Parathyroid adenoma (tissue), 2 donors: Measurements from ENCODE around the gene REN.
A peak's percentile ranks its signal among the peaks of the same experiment; 100 is the strongest.

Experiments used
- H2AFZ ChIP-seq: fragments of 300-600 bp; sonication (generic); one replicate; pipeline ENCODE4 v1.7.0; 2017; ENCODE audit warnings: antibody characterized with exemption, mild to moderate bottlenecking
- H3K27ac ChIP-seq: fragments of 300-600 bp; sonication (generic); one replicate; pipeline ENCODE4 v1.7.0; 2017
- H3K27me3 ChIP-seq: fragments of 300-600 bp; sonication (generic); one replicate; pipeline ENCODE4 v1.7.0; 2017; ENCODE audit warnings: low read length; ENCODE audit not compliant: control insufficient read depth, insufficient read depth
- H3K36me3 ChIP-seq: fragments of 300-600 bp; sonication (generic); one replicate; pipeline ENCODE4 v1.7.0; 2017; ENCODE audit warnings: low read length; ENCODE audit not compliant: control insufficient read depth, insufficient read depth
- H3K4me1 ChIP-seq: fragments of 300-600 bp; sonication (generic); one replicate; pipeline ENCODE4 v1.7.0; 2017; ENCODE audit warnings: control low read depth
- H3K4me2 ChIP-seq: fragments of 300-600 bp; sonication (generic); one replicate; pipeline ENCODE4 v1.7.0; 2017; ENCODE audit warnings: low read length
- H3K4me3 ChIP-seq: fragments of 300-600 bp; sonication (generic); one replicate; pipeline ENCODE4 v1.7.0; 2017; ENCODE audit warnings: low read depth, low read length
- H3K79me2 ChIP-seq: fragments of 300-600 bp; sonication (generic); one replicate; pipeline ENCODE4 v1.7.0; 2017; ENCODE audit warnings: control low read depth
- H3K9ac ChIP-seq: fragments of 300-600 bp; sonication (generic); one replicate; pipeline ENCODE4 v1.7.0; 2017; ENCODE audit warnings: mild to moderate bottlenecking
- H3K9me3 ChIP-seq: fragments of 300-600 bp; sonication (generic); one replicate; pipeline ENCODE4 v1.7.0; 2017; ENCODE audit warnings: low read length; ENCODE audit not compliant: control insufficient read depth
- TF ChIP-seq, protein P1 (sequence below): fragments of 300-600 bp; sonication (generic); IDR thresholded peaks from one replicate; pipeline ENCODE4 v1.7.0; 2017; ENCODE audit warnings: antibody characterized with exemption, mild to moderate bottlenecking
- donor health status: primary hyperparathyroidism.

The REN gene

DNA sequence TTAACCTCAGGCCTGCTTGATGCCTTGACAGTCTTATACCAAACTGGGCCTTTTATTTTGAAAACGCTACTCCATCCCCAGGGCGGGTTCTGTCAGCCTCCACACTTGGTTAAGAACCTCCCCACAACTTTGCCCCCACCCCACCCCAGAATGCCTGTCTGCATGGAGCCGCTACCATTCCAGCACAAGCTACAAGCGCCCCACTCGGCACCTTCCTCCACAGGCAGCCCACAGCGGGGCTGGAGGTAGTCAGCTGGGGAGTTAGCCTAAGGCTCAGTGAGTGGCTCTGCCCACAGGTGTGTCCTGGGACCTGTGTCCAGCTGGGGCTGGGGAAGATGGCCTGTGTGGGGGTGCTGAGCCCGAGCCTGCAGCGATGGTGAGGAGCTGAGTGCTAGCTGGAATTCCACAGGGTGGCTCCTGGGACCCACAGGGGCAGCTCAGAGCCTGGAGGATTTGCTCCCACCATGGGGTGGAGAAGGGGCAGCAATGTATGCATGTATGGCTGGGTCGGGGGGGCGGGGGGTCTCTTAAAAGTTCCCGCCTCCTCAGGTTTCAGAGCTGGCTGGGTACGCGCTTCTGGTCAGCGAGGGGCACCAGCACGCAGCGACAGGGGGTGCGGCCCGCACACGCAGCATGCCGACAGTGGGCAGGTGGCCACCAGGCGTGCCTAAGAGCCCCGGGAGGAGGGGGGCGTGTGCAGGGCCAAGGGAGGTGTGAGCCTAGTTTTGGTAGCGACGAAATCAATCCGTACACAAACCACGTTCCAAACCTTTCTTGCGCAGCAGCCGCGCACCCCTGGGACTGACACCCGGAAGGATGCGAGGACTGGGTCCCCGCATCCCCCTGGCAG lies 15.2 kb downstream of the REN start:
- H3K4me1 ChIP-seq = peaks cover 11% of the 10 kb centered on the region
- H3K9ac ChIP-seq = no peak overlapping the region
- H3K4me2 ChIP-seq = peak overlapping the region; percentile 76
- no peaks in the 10 kb centered on the region for H3K79me2 ChIP-seq
- TF ChIP-seq, protein P1, sequence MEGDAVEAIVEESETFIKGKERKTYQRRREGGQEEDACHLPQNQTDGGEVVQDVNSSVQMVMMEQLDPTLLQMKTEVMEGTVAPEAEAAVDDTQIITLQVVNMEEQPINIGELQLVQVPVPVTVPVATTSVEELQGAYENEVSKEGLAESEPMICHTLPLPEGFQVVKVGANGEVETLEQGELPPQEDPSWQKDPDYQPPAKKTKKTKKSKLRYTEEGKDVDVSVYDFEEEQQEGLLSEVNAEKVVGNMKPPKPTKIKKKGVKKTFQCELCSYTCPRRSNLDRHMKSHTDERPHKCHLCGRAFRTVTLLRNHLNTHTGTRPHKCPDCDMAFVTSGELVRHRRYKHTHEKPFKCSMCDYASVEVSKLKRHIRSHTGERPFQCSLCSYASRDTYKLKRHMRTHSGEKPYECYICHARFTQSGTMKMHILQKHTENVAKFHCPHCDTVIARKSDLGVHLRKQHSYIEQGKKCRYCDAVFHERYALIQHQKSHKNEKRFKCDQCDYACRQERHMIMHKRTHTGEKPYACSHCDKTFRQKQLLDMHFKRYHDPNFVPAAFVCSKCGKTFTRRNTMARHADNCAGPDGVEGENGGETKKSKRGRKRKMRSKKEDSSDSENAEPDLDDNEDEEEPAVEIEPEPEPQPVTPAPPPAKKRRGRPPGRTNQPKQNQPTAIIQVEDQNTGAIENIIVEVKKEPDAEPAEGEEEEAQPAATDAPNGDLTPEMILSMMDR = no peak
- peak overlapping the region; percentile 86 for H3K4me3 ChIP-seq
- peak overlapping the region; percentile 89 for H2AFZ ChIP-seq
- peak overlapping the region; percentile 75 for H3K27ac ChIP-seq
- no peaks in the 10 kb centered on the region for H3K9me3 ChIP-seq
- no peaks in the 10 kb centered on the region for H3K36me3 ChIP-seq
- no peaks in the 10 kb centered on the region for H3K27me3 ChIP-seq

GRCh38 chr1:204149635-204150565 lies 16.2 kb downstream of the REN start:
- H3K27me3 ChIP-seq = no peaks in the 10 kb centered on the region
- no peaks in the 10 kb centered on the region for H3K9me3 ChIP-seq
- no peaks in the 10 kb centered on the region for H3K79me2 ChIP-seq
- TF ChIP-seq, protein P1 = no peak
- H3K9ac ChIP-seq = no peak overlapping the region
- H2AFZ ChIP-seq = no peak overlapping the region
- no peaks in the 10 kb centered on the region for H3K36me3 ChIP-seq
- H3K27ac ChIP-seq = peak overlapping the region; percentile 53
- no peak overlapping the region for H3K4me3 ChIP-seq
- H3K4me1 ChIP-seq = peaks cover 11% of the 10 kb centered on the region
- H3K4me2 ChIP-seq = no peak overlapping the region

- Histone ChIP-seq H3K4me1 (peaks cover 11% of the 10 kb centered on the region), H3K79me2 (no peaks in the 10 kb centered on the region), H3K4me2 (no peak overlapping the region), H3K36me3 (no peaks in the 10 kb centered on the region), H3K27me3 (no peaks in the 10 kb centered on the region), H3K4me3 (no peak overlapping the region), H3K27ac (no peak overlapping the region), H3K9me3 (no peaks in the 10 kb centered on the region), H3K9ac (no peak overlapping the region), H2AFZ (no peak overlapping the region)
- TF ChIP-seq, protein P1 = no peak
These were observed 17.0 kb downstream of the REN start for GRCh38 chr1:204149107-204149506.

GRCh38 chr1:204147406-204148383 lies 18.4 kb downstream of the REN start:
- no peak overlapping the region for H3K4me3 ChIP-seq
- H3K27ac ChIP-seq = no peak overlapping the region
- no peak overlapping the region for H3K4me2 ChIP-seq
- no peaks in the 10 kb centered on the region for H3K36me3 ChIP-seq
- peaks cover 11% of the 10 kb centered on the region for H3K4me1 ChIP-seq
- H3K9me3 ChIP-seq = no peaks in the 10 kb centered on the region
- no peak overlapping the region for H2AFZ ChIP-seq
- H3K79me2 ChIP-seq = no peaks in the 10 kb centered on the region
- TF ChIP-seq, protein P1 = no peak
- H3K9ac ChIP-seq = no peak overlapping the region
- no peaks in the 10 kb centered on the region for H3K27me3 ChIP-seq
